H7 (cell line): ENCODE data around the gene ZNF330. TPM values are rescaled to one million over a fixed set of nuclear protein-coding genes. Genes with fewer than 3 reads are reported as not detected.

Experiments
- DNase-seq: peaks from one replicate; pipeline ENCODE4 v3.0.0; 2012
- H3K27me3 ChIP-seq: 2 replicates; pipeline ENCODE4 v1.6.0; 2011; ENCODE audit warnings: mild to moderate bottlenecking, low read length; ENCODE audit not compliant: control insufficient read depth, insufficient read depth
- H3K36me3 ChIP-seq: replicated peaks from 2 replicates; pipeline ENCODE4 v1.5.1; 2011; ENCODE audit warnings: low read length; ENCODE audit not compliant: control insufficient read depth, insufficient read depth
- H3K4me3 ChIP-seq: 2 replicates; pipeline ENCODE4 v1.5.1; 2011; ENCODE audit warnings: low read depth, mild to moderate bottlenecking, control low read depth, low read length, moderate library complexity; ENCODE audit not compliant: insufficient read depth
- total RNA-seq: library from RNA; depleted of rRNA; stranded (reverse); fragments of >200 nt; shearing (Covaris generic); gene quantifications from 2 replicates; pipeline ENCODE4 v1.2.3, GENCODE V29; 2014; rRNA removed

ZNF330 gene
- total RNA-seq, 1 experiment from 2014 or later, result 41.3 TPM

- no peaks in the 10 kb centered on the region for H3K36me3 ChIP-seq
- H3K4me3 ChIP-seq, result no peak overlapping the region
- H3K27me3 ChIP-seq, result no peaks in the 10 kb centered on the region
- DNase-seq, result no peak
These were observed 27.3 kb downstream of the ZNF330 start for GRCh38 chr4:141248029-141248428.

- no peaks in the 10 kb centered on the region for H3K36me3 ChIP-seq
- no peak overlapping the region for H3K4me3 ChIP-seq
- DNase-seq, result no peak
- H3K27me3 ChIP-seq, result no peaks in the 10 kb centered on the region
These were observed 27.8 kb downstream of the ZNF330 start for GRCh38 chr4:141248486-141248885.

DNA sequence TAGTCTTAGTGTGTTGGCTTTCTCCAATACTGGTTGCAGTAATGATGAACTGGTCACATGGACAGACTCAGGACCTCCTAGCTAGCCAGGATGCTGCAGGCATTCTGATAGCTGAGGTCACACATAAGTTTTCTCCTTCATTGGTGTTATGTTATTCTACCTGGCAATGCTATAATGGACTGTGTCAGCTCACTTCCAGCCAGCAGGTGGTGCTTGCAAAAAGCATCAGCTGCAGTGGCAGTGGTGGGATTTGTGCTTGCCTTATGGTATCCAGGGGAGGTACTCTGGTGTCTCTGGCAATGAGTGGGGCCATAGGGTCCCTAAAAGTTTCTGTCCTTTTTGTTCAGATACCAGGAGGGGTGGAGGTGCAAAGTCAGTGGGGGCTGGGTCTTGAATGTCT, 33.6 kb downstream of the ZNF330 start:
- DNase-seq, result no peak
- Histone ChIP-seq H3K36me3 (no peaks in the 10 kb centered on the region), H3K4me3 (no peak overlapping the region), H3K27me3 (no peaks in the 10 kb centered on the region)

DNA sequence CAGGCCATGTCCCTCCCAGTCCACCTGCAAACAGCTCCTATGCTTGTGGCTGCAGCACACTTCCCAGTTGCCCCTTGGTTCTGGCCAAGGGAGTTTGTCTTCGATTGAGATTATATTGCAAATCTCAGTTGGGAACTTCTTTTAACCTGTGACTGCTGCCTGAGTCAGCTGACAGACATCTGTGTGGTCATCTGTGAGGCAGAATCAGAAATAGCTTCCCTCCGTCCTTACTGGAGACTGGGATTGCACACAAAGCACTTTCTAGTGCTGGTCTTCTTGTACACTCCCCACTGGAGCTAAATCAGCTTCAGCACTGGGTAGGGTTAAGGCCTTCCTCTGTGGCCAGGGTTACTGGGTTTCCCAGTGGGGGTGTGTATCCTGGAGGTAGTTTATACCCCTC, 34.3 kb downstream of the ZNF330 start:
- Histone ChIP-seq H3K36me3 (no peaks in the 10 kb centered on the region), H3K27me3 (no peaks in the 10 kb centered on the region), H3K4me3 (no peak overlapping the region)
- DNase-seq, result no peak

GRCh38 chr4:141258558-141258957, 37.9 kb downstream of the ZNF330 start:
- Histone ChIP-seq H3K27me3 (no peaks in the 10 kb centered on the region), H3K36me3 (no peaks in the 10 kb centered on the region), H3K4me3 (no peak overlapping the region)
- no peak for DNase-seq

DNA sequence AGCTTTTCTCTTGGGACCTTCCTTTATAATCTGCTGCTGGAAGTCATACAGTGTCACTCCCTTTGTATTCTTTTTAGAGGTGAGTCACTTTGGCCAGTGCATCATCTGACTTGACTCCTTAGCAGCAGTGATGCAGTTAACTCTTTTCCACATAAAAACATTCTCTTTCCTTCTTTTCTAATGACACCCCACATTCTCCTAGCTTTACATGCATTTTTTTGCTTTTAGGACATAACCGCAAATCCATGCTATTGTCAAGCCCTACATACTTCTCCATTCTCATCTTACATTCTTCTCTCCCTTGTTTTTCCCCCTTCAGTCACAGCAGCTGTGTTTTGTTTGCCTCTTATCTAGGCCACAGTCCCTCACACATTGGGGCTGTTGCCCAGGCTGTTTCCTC, 55.1 kb downstream of the ZNF330 start:
- Histone ChIP-seq H3K27me3 (no peaks in the 10 kb centered on the region), H3K36me3 (no peaks in the 10 kb centered on the region), H3K4me3 (no peak overlapping the region)
- no peak for DNase-seq

DNA sequence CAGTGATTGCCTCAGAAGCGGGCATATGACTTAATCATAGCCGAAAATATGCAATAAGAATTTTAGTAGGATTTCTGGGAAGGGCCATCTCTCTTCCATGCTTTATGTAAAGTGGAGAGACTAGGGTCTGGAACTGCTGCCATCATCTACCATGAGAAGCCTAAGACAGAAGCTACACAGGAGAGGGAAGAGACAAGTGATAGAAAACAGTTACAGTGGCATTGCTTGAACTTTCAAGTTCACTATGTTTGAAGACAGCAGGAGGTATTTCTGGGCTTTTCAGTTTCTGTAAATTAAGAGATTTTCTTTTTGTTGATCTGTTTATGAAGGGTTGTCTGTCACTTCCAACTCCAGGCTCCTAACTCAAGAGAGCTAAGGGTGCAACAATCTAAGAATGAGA, 62.5 kb downstream of the ZNF330 start:
- no peaks in the 10 kb centered on the region for H3K36me3 ChIP-seq
- no peaks in the 10 kb centered on the region for H3K27me3 ChIP-seq
- DNase-seq, result no peak
- H3K4me3 ChIP-seq, result no peak overlapping the region

- Histone ChIP-seq H3K4me3 (no peak overlapping the region), H3K36me3 (no peaks in the 10 kb centered on the region)
- no peak for DNase-seq
These were observed 62.9 kb downstream of the ZNF330 start for GRCh38 chr4:141283563-141283962.

More at GRCh38 chr4:141283563-141283962, 62.9 kb downstream of the ZNF330 start:
- H3K27me3 ChIP-seq, result no peaks in the 10 kb centered on the region

Other genes starting within 250 kb of the ZNF330 start
- 1.1 and 1.4 TPM in 2 replicates for gene RNF150, start 87.4 kb upstream of the ZNF330 start, total RNA-seq